Measurements from ENCODE around the gene POC1B.

The POC1B gene

DNA sequence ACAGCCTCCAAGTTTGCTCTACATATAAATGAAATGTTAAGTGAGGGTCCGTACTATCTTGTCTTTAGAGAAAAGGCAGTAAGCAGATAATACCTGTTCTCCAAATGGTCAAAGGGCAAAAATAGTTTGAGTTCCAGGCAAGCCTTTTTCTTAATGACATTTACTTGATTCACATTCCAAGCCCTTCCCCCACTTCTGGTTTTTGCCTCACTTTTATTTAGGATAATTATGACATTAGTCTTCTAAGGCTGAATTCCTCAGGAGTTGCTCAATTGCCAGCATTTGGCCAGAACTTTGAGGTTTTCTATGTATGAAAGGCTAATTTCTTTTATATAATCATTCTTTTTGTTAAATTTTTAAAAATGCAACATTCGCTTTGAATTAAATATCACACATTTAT lies 111.0 kb downstream of the POC1B start:
- DNase-seq: no peak

DNA sequence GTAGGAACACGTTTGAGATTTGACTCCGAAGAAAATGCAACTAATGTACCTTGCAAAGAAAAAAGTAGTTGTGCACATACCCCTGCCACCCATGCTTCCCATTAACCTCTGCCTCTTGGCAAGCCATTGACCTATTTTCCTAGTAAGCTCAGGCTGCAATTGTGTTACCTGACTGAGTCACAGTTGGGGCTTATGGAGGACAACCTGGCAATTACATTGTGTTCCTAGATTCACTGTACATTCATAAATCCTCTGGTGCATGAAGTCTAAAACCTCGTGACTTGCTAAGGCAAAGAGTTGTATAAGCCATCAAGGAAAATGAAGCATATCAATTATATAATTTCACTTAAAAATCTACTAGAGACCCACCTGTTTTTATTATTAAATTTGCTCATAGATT lies 111.5 kb downstream of the POC1B start:
- no peak for DNase-seq

DNA sequence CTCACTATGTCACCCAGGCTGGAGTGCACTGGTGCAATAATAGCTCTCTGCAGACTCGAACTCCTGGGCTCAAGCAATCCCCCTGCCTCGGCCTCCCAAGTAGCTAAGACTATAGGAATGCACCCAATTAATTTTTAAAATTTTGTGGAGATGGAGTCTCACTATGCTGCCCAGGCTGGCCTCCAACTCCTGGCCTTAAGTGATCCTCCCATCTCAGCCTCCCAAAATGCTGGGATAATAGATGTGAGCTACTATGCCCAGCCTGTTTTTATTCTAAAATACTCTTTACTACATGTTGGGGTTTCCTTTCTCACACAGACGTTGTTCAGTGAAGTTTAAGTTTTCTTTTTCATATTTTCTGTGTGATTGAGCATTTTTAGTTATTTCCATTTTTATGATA lies 112.6 kb downstream of the POC1B start:
- no peak for DNase-seq

DNA sequence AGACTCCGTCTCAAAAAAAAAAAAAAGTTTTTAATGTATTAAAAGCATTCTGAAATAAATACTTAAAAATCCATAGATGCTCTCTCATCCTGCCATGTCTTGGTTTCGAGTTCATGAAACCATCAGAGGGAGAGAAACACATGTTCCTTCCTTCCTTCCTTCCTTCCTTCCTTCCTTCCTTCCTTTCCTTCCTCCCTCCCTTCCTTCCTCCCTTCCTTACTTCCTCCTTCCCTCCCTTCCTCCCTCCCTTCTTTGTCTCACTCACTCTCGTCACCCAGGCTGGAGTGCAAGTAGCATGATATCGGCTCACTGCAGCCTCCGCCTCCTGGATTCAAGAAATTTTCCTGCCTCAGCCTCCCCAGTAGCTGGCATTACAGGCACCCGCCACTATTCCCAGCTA lies 113.2 kb downstream of the POC1B start:
- no peak for DNase-seq

DNA sequence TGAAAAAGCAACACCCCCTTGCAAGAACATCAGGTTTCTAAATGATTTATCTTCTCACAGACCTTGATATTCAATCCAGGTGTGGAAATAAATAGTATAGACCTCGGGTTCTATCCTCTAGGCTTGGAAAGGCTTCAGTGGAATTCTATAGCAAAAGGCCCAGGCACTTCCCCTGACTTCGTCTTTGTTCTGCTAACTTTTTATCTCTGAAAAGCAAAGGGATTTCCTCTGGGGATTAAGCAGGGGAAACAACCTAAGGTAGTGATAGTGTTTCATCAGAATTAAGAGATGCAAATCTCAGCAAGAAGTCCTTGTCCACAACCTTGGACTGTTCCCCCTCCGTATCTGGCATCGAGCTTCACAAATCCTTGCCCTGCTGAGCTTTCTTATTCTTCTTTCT lies 114.0 kb downstream of the POC1B start:
- no peak for DNase-seq

DNA sequence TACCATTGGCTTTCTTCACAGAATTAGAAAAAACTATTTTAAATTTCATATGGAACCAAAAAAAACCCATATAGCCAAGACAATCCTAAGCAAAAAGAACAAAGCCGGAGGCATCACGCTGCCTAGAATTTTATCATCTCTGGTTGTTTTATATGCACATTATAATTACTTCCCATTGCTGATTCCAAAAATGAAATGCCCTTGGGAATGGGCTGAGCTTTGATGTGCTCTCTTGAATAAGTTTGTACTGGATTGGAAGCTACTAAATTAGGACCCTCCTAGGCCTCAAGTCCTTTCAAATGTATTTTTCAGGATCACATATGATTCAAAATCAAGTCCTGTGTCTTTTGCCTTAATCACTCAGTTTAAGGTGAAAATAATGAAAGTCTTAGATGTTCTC lies 114.6 kb downstream of the POC1B start:
- no peak for DNase-seq

DNA sequence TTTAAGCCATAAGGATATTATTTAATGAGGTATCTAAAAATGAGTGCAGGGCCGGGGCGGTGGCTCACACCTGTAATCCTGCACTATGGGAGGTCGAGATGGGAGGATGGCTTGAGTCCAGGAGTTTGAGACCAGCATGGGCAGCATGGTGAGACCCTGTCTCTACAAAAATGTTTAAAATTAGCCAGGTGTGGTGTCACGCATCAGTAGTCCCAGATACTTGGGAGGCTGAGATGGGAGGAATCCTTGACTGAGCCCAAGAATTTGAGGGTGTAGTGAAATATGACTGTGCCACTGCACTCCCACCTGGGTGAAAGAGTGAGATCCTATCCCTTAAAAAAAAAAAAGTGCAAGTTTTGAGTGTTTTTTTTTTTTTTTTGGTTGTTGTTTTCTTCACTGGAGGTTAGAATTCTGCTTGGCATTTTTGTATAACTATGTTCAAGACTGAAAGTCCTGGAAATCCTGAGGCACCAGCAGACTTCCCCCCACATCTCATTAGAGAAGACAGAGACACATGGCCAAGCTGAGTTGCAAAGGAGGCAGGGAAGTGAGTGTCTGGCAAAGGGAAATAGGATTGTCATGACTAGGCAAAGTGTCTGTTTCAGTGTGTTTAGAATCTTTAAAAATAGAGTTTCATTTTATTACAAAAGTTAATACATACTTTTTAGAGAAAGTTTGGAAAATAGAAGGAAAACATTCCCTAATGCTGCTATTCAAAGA lies 120.1 kb downstream of the POC1B start:
- DNase-seq: no peak

DNA sequence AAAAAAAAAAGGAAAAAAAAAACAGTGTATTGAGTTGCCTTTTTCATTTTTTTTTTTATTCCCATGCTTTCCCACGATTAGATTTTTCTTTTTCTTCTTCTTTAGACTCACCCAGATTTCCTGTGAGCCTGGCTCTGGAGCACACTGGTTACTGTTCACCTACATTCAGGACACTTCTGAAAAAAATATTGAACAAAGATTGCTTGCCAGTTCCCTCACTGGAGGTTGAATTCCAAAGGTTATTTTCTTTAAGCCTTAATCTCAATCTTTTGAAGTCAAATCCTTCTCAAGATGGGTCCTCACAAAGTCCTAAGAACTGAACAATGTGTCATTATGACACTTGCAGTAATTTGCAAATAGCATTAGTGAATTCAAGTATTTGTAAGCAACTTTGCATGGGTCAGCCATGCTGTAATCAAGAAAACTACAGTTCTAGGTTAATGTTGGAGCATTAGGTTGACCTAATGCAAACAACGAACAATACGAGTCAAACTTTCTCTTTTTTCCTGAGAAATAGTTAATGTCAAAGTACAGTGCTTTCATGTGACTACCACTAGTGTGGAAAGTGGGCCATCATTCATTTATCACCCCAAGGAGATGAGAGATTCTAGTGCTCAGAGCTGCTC lies 124.3 kb downstream of the POC1B start:
- DNase-seq: no peak

DNA sequence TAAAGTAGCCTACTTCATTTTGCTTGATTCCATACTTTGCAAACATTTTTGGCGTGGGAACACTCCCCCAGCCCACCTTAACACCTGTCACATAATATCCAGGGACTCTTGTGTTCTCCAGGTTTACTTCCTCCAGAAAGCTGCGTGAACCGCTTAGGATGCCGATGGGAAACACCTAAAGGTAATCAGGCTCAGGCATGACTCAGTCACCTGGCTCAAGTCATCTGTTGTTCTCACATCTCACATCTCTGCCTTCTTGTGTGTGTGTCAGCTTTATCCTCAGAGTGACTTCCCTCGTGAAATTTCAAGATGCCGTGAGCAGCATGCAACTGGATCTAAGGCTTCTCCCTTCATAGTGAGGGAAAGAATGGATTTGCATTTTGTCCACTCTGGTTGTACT lies 125.4 kb downstream of the POC1B start:
- no peak for DNase-seq

DNA sequence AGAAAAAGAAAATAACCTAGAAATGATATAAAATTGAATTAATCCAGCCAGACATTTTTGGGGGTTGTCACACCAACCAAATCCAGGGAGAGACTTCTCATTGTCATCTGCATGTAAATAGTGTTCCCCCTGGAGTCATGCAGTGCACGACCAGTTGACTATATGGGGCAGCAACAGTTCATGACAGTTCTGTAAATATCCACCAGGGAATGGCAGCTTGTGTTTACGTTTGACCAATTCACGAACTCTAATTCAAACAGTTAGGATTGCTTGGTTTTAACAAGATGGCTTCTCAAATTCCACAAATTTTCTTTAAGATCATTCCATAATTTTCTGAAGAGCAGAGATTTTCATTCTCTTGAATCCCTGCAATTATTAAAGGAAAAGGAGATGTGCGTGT lies 130.1 kb downstream of the POC1B start:
- no peak for DNase-seq

DNA sequence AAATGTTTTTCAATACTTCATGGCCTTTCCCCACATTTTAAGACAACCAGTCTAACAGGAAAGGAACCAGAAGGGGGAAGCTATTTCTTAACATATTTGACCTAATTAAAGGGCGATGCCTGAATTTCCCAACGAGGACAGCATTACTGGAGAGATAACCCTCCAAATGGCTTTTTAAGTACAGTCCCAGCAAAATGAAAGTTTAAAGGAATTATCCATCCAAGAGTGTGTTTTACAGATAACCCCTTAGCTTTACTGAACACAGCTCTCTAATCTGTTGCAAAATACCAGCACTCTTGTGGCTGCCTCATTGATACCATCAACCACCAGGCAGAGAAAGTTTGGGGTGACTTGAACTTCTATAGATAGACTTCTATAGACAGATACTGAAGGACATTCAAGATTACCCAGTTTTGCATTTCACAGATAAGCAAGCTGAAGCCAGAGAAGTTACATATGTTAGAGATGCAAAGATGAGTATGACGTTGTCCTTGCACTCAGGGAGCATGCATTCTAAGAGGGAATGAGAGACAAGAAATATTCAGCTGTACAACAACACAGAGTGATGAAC lies 132.2 kb downstream of the POC1B start:
- no peak for DNase-seq

DNA sequence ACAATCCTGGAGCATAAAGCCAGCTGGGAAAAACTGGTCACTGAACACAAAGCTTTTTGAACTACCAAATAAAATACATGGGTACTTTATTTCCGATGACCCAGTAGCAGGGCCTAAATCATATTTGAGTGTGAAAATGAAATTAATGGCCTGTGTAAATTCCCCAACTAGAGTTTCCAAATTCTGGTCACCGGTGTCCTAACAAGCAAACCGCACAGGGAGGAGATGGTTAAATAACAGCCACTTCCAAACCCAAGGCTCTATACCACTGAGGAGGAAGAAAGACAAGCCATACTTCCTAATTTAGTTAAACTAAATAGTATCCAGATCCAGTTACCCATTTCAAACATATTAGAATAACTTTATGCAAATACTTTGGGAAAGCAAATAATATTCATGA lies 133.5 kb downstream of the POC1B start:
- DNase-seq: no peak

DNA sequence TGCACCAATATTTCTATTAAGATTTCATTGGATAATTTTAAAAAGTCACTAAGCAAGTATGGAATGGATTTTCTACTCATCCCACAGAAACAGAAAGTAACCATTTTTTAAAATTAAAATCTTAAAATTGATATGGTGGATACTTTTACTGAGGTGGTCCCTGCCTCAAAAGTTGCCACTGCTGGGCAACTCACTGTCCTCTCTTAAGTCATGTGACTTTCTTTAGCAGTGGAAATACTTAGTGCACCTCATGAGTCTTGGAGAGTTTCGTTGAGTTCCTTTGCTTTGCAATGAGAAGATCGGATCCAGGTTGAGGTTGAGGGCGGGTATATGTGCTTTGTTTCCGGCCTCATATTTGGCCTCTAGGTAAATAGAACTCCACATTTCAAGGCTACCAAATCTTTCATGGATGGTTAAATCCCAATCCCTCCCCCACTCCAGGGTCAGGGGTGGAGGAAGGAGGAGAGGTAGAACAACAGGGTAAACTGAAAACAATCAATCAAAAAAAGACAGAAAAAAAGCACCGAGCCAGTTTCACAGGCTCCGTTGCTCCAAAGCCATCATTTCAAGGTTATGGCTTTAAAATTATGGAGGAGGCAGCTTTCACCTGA lies 134.0 kb downstream of the POC1B start:
- no peak for DNase-seq

DNA sequence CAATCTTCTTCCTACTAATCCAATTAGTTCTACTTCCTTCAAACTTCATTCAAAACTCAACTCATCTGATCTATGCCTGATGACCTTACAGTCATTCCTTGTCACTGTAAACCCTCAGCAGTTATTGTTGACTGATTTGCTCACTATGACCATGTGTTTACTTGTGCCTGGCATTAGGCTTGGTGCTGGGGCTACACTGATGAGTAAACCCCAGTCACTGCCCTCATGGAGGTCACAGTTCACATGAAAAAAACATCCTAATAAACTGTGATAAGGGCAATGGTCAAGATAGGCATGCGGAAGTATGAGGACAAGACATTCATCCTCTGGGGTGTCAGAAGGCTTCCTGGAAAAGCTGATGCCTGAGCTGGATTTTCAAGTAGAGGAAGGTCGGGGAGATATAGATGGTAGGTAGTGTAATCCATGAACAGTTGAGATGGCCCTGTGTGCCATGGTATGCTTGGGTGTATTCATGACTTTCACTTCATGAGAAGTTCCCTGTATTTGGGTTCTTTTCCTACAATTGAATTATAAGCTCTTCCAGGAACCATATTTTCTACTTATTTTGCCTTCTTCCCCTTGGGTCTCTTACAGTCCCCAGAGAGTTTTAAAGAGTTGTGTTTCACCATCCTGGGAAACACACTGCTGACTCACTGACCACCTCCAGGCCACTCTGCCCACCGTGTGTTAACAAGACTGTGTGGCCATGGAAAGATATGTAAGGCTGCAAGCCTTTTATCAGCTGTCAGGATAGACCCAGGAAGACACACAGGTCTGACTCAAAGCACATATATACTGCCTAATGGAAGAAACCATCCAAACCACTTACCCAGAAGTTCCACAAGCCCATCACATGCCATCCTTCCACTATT lies 134.8 kb downstream of the POC1B start:
- no peak for DNase-seq

DNA sequence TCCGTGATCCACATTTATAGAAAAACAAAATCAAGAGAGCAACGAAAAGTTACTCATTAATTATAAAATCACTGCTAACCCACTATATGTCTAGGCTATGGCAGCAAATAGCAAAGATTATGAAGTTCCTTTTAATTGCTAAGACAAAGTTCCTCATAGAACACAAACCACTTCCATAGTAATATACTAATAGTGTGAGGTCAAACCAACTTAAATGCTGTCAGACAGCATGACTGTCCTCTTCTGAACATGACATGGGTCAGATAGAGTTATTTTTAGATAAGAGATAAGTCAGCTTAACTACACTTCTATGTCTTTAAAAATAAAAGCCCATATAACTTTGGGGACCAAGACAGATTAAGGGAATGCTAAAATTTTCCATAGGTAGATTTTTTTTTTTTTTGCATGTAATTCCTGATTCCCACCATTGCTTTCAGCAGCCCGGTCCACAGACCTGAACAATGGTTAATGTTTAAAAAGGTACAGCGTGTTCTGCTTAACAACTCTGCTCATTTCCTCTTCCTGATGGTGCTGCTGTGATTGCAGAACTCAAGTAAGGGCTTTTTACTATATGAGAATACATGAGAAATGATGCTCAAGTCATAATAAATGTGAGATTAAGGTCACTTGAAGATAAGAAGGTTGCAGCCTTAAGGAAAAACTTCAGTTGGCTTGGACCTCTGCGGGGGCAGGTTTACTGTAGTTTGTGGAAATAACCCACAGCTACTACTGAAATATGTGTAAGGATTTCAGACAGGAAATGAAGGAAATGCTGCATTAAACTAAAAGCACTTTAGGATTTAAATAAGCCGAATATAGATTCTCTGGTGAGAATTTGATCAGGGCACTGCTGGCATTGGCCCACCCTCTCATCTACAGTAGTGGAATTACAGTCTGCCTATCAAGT lies 135.8 kb downstream of the POC1B start:
- DNase-seq: no peak

DNA sequence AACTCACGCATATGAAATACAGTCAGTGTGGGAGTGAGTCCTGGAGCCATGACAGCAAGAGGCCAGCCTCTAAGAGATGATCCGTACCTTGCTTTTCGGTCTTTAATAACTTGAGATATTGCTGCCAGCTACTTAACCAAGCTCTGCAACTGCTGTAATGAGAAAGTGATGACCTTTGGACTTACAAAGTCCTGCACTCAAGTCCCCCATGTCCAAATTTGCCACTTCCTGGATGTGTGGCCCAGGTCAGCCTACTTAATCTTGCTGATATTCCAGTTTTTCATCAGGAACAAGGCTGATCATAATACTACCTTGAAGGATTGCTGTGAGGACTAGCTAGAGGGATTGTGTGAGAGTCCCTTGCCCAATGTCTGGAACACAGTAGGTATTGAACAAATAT lies 139.7 kb downstream of the POC1B start:
- DNase-seq: no peak

DNA sequence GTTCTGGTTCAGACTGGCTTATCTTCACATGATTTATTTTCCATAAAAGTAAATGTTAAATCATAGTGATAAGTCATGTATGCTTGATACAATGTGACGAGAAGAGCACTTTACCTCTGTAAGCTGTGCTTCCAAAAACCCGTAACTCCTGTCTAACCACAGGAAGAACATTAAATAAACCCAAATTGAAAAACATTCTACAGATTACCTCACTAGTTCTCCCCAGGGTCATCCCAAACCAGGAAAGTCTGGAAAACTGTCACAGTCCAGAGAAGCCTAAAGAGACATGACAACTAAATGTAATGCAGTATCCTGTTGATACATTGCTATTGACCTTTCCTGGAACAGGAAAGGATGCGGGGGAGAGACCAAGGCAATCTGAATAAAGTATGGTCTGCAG lies 141.0 kb downstream of the POC1B start:
- DNase-seq: no peak

DNA sequence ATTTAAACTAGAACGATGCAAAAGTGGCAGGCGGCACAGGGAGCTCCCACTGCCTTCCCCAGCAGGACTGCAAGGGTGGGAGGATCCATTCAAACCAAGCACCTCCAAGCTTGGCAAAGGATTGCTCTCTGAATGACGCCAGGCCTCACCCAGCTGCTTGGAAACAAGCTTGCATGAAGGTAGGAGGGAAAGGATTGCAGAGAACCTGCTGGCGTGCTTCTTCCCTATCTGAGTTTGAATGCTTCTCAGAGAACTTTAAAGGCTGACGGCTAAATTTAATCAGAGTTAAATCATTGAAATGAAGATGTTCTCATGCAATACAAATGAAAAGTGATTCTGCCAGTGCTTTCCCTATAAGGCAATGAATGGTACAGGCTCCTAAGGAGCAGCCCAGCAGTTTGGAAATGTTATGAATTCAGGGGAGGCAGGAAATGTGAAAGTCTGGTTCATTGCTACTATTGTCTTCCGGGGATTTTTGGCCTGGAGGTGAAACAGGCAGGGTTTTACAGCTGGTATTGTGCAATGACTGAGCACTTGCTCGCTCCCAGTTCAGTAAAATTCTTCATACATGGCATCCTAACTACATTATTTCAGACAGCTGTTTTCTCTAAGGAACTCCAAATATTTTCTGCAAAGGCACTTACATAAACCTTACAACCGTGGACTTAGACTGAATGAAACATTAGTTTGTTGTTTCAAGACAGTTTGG lies 141.6 kb downstream of the POC1B start:
- no peak for DNase-seq

DNA sequence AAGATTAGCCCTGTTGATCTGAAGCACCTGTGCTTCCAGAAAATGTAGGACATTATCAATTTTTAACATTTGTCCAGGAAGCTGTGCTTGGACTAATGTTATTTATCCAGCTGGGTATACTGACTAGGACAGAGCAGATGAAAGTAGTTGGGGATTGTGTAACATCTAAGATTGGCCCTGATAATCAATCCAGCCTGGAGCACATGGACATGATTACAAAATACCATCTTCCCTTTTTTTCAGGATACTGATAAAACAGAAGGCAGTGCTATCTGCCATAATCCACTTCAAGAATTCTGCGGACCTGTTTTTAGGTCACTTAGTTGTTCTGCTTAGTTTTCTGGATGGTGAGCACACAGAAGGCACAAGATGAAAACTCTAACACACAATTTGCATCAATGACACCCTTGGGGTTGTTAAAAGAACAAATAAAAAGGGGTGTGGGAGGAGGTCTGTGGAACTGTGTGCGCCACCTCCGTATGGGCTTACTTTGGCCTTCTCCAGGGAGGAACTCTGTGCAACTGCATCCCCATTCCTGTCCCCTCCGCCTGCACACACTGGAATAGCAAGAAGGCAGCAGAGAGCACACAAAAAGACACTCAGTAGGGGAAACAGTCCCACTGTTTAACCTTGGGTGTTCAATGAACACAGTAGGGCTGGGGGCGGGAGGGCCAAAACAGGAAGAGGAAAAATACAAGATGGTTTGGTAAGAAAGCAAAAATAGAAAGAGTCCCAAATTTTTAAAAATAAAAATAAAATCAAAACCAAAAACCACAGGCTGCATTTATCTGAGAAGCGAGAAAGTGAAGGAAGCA lies 142.4 kb downstream of the POC1B start:
- DNase-seq: no peak

DNA sequence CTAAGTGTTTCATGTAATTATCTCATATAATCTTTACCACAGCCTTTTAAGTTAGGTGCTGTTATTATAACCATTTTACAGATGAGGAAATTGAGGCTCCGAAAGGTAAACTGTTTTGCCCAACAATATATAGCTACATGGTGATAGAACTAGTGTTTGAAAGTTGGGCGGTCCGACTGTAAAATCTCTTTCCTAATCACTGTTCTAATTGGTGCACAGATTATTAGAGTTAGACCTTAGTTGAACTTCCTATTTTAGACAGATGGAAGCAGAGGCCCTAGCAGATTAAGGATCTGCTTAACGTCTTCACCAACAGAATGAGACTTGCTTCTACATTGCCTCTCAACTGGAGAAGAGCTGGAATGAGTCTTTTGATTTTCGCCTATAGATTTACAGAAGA lies 143.5 kb downstream of the POC1B start:
- DNase-seq: no peak
